ENCODE results near the gene RHOC.

The RHOC gene

DNA sequence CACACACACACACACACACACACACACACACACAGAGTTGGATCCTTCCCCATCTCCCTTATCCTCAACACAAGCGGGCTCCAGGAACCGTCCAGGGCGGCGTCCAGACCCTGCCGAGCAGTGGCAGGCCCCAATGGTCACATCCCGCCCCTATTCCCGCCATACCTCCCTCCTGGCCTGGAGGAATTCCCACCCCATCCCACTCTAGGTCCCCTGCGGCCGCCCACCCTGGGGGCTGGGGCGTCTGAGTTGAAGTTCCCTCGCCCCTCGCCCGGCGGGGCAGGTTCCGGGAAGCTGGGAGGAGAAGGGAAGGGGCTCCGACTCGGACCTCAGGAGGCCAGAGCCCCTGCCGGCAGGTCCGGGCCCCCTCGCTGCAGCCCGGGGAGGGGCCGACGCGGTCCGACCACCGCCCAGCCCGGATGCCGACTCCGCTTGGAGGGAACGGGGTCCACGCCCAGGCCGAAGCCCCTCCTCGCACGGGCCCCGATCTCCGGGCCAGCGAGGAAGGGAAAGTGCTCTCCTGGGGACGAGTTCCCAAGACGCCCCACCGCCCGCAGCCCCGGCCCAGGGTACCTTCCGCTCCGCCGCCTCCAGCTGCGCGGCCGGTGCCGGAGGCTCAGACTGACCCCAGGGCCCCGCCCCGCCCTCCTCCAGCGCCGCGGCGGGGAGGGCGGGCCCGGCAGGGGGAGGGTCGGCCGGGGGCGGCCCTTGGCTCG, at the start of gene RHOC:
Gene RHOC, minus strand, starts transcription at position 623 of the 716 bp plus-strand sequence. CDS start 3,328 bp downstream, outside the sequence.
- TF ChIP-seq ZFX (IDR thresholded peaks at IDR 0.05): peak; percentile 35; the same call in 1 of the 2 replicates
- TF ChIP-seq, protein P1, sequence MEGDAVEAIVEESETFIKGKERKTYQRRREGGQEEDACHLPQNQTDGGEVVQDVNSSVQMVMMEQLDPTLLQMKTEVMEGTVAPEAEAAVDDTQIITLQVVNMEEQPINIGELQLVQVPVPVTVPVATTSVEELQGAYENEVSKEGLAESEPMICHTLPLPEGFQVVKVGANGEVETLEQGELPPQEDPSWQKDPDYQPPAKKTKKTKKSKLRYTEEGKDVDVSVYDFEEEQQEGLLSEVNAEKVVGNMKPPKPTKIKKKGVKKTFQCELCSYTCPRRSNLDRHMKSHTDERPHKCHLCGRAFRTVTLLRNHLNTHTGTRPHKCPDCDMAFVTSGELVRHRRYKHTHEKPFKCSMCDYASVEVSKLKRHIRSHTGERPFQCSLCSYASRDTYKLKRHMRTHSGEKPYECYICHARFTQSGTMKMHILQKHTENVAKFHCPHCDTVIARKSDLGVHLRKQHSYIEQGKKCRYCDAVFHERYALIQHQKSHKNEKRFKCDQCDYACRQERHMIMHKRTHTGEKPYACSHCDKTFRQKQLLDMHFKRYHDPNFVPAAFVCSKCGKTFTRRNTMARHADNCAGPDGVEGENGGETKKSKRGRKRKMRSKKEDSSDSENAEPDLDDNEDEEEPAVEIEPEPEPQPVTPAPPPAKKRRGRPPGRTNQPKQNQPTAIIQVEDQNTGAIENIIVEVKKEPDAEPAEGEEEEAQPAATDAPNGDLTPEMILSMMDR (conservative IDR thresholded peaks at IDR 0.05): no peak
- H3K27ac ChIP-seq: peak within 1 kb of the TSS; percentile 99

DNA sequence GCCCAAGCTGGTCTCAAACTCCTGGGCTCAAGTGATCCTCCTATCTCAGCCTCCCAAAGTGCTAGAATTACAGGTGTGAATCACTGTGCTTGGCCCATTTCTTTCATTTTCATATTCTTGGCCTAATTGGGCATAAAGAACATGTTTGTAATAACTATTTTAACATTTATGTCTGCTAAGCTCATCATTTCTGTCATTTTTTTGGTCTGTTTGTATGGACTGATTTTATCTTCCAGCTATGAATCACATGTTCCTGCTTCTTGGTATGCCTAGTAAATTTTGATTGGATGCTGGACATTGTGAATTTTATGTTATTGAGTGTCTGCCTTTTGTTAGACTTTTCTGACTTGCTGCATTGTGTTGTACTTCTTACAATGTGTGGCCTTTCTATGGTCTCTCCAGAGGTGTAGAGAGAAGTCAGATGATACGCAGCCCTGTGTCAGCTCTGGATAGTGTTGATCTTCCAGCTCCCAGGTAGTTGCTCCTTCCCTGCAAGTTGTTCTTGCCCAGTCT, 47.2 kb upstream of the RHOC start:
- TF ChIP-seq ZFX (IDR thresholded peaks at IDR 0.05): no peak
- TF ChIP-seq, protein P1 (conservative IDR thresholded peaks at IDR 0.05): no peak

DNA sequence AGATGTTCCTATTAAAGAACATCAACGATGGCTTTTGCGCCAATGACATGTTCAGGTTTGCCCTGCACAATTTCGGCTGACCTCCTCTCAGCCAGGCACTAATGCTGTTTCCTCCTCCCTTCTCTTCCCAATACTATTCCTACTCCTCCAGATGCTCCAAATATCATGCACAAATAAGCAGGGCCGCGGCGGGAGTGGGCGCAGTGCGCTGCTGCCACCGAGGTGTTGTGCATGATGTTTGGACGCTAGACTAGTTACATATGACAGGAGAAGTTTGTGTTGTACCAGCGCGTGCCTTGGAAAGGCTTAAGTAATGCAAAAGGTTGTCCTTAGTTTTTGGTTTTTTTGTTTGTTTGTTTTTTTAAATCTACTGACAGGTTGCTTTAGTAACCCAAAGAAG, 41.5 kb upstream of the RHOC start:
- no peak for TF ChIP-seq ZFX (IDR thresholded peaks at IDR 0.05)
- TF ChIP-seq, protein P1 (conservative IDR thresholded peaks at IDR 0.05): no peak
- H3K27ac ChIP-seq: no peak overlapping the region

More for the DNA sequence above, 47.2 kb upstream of the RHOC start:
- H3K27ac ChIP-seq: no peak overlapping the region

DNA sequence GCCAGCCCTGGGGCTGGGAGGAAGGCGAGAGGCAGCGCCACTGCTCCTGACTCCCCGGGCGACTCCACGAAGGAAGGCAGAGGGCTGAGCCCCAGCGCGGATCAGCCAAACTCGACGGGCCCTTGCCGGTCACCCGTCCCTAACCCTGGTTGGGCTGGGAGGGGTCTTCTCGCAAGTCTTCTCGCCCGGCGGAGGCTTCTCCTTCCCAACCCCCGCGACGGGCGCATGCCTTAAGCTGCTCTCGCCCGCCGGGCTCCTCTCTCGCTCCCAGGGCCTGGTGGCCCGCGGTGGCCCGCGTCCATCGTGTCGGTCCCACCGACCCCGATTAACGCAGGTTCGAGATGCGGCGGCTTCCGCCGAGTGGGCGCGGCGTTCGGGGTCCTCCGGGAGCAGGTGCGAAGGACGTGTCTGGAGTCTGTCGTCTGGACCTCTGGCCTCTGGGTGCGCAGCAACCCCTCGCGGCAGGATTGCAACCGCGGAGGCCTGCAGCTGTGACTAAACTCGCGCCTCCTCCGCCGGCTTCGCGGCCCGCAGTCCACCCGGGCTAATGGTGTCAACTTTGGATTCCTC, 37.2 kb upstream of the RHOC start:
- no peak for TF ChIP-seq ZFX (IDR thresholded peaks at IDR 0.05)
- TF ChIP-seq, protein P1 (conservative IDR thresholded peaks at IDR 0.05): no peak
- no peak overlapping the region for H3K27ac ChIP-seq

DNA sequence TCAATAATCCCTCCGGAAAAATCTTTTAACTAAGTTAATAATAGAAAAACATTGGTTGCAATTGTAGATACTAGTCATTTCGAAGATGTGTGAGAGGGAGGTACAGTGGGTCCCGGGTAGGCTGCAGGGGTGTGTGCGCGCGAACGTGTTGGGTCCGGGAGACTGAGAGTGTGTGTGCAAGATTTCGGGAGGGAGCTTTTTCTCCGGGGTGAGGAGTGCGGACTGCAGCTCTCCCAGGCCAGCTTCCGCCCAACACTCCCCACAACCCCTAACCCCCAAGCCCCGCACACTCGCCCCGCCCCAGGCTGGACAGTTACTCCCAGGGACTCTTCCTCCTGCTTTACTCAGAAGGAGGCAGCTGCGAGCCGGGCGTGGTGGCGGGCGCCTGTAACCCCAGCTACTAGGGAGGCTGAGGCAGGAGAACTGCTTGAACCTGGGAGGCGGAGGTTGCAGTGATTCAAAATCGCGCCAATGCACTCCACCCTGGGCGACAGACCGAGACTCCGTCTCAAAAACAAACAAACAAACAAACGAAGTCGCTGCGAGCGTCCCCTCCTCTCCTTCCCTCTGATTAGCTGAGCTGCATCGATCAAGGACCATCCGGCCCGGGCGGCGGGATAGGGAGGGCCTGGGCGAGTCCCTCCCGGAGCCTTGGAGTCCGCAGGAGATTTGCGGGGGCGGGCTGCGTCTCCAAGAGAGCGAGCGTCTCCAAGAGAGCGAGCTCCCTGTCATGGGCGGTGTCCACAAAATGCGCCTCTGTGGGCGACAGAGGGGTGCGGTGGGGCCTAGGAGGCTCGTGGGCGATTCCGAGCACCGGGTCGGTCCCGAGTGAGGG, 36.5 kb upstream of the RHOC start:
- no peak overlapping the region for H3K27ac ChIP-seq
- TF ChIP-seq, protein P1 (conservative IDR thresholded peaks at IDR 0.05): no peak

DNA sequence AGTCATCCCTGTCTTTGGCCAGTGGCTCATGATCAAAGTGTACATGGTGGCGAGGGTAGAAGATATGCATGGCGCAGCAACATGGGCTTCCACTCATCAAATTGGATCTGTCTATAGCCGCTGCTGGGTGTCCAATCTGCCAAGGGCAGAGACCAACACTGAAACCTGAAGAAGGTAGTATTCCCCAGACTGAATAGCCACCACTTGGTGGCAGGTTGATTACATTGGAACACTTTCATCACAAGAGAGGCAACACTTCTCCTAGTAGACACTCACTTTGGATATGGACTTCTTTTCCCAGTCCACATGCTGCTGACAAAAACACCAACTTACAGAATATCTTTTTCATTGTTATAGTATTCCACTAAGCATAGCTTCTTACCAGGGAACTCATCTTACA, 30.6 kb upstream of the RHOC start:
- H3K27ac ChIP-seq: no peak overlapping the region
- TF ChIP-seq, protein P1 (conservative IDR thresholded peaks at IDR 0.05): no peak; the same call in 1 of the 2 replicates
- TF ChIP-seq ZFX (IDR thresholded peaks at IDR 0.05): no peak
